Activated naive CD8-positive, alpha-beta T cell (primary cell): ENCODE results near the gene GJB2.
"Not testable (repeated sequence)": the region's sequence is repeated elsewhere in the genome, so short reads cannot be mapped to it uniquely, and the experiment has no call there.

Experiments used
- H3K27ac Mint-ChIP-seq: one replicate; pipeline ENCODE4 v1.8.0; 2021; ENCODE audit warnings: mixed read lengths
- H3K27me3 Mint-ChIP-seq: one replicate; pipeline ENCODE4 v1.8.0; 2021; ENCODE audit warnings: mixed read lengths
- H3K36me3 Mint-ChIP-seq: one replicate; pipeline ENCODE4 v1.8.0; 2021; ENCODE audit warnings: mixed read lengths
- H3K4me1 Mint-ChIP-seq: one replicate; pipeline ENCODE4 v1.8.0; 2021; ENCODE audit warnings: low read depth, mixed read lengths
- H3K4me3 Mint-ChIP-seq: one replicate; pipeline ENCODE4 v1.8.0; 2021; ENCODE audit warnings: mild to moderate bottlenecking, mixed read lengths
- H3K9me3 Mint-ChIP-seq: one replicate; pipeline ENCODE4 v1.8.0; 2021; ENCODE audit warnings: low read depth, mixed read lengths

Gene GJB2

DNA sequence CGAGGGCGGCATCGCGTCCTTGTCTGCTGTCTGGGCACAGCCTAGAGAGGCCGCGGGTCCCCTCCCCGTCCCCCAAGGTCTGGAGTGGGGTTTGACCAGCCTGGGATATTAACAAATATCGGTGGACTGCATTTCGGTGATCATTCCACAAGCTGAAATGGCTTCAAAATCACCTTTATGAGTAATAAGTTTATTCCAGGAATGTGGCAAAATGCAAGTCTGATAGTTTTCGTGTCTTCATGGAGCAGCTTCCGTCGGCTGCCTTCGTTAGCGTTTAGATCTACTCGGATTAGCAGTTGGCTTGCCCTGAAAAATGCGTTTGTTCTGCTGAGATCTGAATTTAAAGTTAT lies 30.8 kb downstream of the GJB2 start:
- H3K36me3 Mint-ChIP-seq, result no peaks in the 10 kb centered on the region
- H3K9me3 Mint-ChIP-seq, result no peaks in the 10 kb centered on the region
- H3K27ac Mint-ChIP-seq, result peak overlapping the region; percentile 41
- peak overlapping the region; percentile 85 for H3K4me3 Mint-ChIP-seq
- peaks cover 23% of the 10 kb centered on the region for H3K4me1 Mint-ChIP-seq
- peaks cover 2% of the 10 kb centered on the region for H3K27me3 Mint-ChIP-seq

DNA sequence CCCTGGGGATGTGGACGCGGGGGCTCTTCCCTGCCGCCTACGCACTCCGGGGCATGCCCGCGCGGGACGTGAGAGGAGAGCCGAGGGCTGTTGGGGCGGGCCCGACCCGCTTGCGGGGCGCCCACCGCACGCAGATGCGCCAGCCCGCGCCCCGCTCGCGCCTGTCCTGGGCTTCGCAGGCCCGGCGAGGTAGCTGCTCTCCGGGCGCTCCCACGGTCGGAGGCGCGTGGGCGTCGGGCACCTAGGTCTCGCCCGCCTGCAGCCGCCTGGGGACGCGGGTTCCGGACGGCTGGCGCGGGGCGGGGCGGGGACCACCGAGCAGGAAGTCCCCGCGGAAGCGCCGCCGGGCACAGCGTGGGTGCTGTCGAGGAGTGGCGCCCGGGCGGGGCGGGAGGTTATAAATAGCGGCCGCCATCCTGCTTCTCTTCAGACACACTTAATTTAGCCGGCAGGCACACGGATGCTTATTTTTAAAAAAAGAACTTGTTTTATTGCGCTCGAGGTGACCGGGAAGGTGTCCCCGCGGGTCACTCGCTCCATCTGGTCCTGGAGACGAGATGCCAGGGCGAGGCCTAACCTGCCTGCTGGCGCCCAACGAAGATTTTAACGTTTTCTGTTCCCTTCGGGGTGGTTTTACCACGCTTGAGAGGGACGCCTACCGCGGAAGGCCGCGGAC lies 31.3 kb downstream of the GJB2 start:
- peak overlapping the region; percentile 85 for H3K4me3 Mint-ChIP-seq
- H3K27ac Mint-ChIP-seq, result peak overlapping the region; percentile 41
- no peaks in the 10 kb centered on the region for H3K9me3 Mint-ChIP-seq
- no peaks in the 10 kb centered on the region for H3K36me3 Mint-ChIP-seq
- peaks cover 2% of the 10 kb centered on the region for H3K27me3 Mint-ChIP-seq
- peaks cover 23% of the 10 kb centered on the region for H3K4me1 Mint-ChIP-seq

DNA sequence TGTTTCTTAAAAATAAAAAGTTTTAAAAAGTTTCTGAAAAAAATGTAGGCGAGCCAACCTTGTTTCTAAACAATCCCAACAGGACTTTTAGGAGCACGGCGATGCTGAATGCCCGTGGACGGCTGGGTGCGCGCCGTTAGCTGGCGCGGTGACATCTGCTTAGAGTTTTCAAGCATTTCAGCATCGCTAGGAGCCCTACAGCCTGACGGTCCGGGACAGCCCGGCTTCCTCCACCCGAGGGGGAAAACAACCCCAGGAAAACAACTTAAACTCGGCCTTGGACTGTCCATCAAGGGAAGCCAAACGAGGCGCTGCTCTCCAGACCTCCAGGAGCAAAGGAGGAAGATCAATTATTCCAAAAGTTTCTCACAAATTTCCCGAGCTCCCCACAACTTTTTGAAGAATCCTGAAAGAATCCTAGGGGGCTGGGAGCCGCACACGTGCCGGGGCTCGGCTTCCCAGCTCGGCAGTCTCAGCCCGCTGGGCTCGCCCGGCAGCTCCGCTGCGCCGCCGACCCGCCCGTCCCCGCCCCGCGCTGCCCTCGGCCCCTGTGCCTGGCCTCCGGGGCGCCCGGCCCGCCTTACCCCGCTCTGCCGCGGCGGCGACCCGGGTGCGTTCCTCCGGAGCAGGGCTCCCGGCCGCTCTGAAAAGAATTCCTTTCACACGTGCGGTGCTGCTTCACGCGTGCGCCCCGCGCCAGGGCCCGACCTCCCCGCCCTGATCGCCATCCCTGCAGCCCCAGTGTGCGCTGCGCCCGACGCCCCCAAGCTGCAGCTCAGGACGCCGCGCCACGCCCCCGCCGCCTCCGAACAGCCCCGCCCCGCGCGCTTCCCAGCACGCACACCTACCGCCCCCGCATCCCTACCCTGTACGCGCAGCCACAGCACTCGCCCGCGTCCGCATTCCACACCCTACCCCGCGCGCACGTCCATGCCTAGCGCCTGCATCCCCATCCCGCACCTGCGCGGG lies 32.1 kb downstream of the GJB2 start, which contains the start of gene GJA3:
Gene GJA3 (minus strand): TSS at position 747 of the 969 bp plus-strand sequence. CDS start 17,764 bp downstream, outside the sequence.
- Mint-ChIP-seq H3K27ac (peak within 1 kb of the TSS; percentile 76), H3K4me3 (peak within 1 kb of the TSS; percentile 88), H3K27me3 (no peaks in the 10 kb centered on the region)

DNA sequence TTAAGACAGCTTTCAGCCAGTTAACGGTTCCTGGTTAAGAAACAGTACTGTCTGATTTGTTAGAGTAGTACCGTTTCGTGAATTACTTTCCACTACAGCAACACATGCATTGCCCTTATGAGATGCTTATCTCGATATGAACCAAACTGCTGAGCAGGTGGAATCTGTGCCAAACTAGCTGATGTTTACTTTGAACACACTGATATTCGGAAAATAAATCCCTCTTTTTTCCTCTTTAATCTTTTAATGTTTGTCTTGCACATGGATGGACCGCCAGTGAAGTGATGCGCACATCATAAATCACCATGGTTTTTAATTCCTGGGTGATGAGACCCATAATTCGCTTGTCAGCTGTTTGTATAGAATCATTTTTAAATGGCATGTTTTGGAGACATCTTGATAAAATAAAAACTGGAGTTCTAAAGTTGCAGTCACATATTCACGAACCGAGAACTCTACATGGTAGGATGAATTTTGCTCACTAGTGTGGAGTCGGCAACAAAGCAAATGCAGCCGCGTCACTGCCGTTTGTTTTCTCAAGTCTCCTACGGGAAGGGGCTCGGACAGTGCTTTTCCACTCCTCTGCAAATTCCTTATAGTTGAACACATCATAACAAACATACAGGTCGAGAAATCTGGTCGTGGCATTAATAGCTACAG lies 33.0 kb downstream of the GJB2 start:
- Mint-ChIP-seq H3K27ac (no peak overlapping the region), H3K9me3 (no peaks in the 10 kb centered on the region), H3K36me3 (no peaks in the 10 kb centered on the region), H3K4me1 (peaks cover 23% of the 10 kb centered on the region), H3K27me3 (no peaks in the 10 kb centered on the region), H3K4me3 (peak overlapping the region; percentile 88)

More for the DNA sequence above, 32.1 kb downstream of the GJB2 start, which contains the start of gene GJA3:
- H3K4me1 Mint-ChIP-seq, result peaks cover 23% of the 10 kb centered on the region
- H3K9me3 Mint-ChIP-seq, result no peaks in the 10 kb centered on the region
- H3K36me3 Mint-ChIP-seq, result no peaks in the 10 kb centered on the region

DNA sequence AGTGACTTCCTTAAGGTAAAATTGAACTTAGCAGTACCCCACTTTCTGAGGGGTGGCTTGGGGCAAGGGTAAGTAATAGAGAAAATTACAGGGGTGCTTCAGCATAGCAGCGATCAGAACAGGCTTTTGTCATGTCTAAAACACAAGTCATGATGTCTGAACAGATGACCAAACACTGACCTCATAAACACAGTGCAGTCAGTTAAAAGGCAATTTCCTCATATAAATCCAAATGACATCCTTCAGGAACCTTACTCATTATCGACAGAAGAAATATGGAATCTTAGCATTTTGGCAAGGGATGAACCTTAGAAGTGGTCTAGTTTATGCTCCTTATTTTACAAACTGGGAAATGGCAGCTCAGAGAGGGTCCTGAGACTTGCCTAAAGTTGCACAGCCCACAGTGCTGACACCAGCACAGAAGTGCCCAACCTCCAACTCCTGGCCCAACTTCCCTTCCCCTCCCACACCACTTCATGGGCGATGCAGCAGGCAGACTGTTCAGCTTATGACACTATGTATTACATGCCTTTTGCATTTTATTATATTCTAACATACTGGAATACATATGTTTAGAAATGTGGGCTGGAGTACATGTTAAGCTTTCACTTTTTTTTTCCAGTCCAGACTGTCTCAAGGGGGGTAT lies 35.5 kb downstream of the GJB2 start:
- no peaks in the 10 kb centered on the region for H3K36me3 Mint-ChIP-seq
- no peaks in the 10 kb centered on the region for H3K9me3 Mint-ChIP-seq
- no peaks in the 10 kb centered on the region for H3K27me3 Mint-ChIP-seq
- peaks cover 16% of the 10 kb centered on the region for H3K4me1 Mint-ChIP-seq
- H3K27ac Mint-ChIP-seq, result no peak overlapping the region
- no peak overlapping the region for H3K4me3 Mint-ChIP-seq

DNA sequence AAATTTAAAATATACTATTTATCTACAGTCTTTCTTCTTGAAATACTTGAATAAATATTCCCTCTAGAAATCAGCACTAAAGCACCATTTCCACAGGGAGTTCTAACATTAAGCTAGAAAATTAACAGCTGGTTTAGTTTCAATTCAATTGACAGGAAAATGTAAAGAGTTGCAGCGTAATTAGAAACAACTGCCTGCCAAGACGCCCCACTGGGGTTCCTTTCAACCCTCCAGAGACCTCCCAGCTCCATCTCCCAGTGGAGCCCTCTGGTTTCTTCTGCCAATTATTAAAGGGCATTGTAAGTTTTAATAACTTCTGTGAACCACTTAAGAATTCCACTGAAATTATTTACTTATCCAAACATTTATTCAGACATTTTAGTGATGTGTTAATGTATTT lies 36.0 kb downstream of the GJB2 start:
- H3K36me3 Mint-ChIP-seq, result no peaks in the 10 kb centered on the region
- H3K4me3 Mint-ChIP-seq, result no peak overlapping the region
- H3K27me3 Mint-ChIP-seq, result no peaks in the 10 kb centered on the region
- H3K27ac Mint-ChIP-seq, result no peak overlapping the region
- peaks cover 12% of the 10 kb centered on the region for H3K4me1 Mint-ChIP-seq
- H3K9me3 Mint-ChIP-seq, result no peaks in the 10 kb centered on the region

DNA sequence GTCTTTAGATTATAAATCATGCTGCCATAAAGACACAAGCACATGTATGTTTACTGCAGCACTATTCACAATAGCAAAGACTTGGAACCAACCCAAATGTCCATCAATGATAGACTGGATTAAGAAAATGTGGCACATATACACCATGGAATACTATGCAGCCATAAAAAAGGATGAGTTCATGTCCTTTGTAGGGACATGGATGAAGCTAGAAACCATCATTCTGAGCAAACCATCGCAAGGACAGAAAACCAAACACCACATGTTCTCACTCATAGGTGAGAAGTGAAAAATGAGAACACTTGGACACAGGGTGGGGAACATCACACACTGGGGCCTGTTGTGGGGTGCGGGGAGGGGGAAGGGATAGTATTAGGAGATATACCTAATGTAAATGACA lies 39.4 kb downstream of the GJB2 start:
- H3K4me1 Mint-ChIP-seq, H3K36me3 Mint-ChIP-seq, H3K27ac Mint-ChIP-seq, H3K4me3 Mint-ChIP-seq, H3K9me3 Mint-ChIP-seq, H3K27me3 Mint-ChIP-seq: not testable (repeated sequence)

DNA sequence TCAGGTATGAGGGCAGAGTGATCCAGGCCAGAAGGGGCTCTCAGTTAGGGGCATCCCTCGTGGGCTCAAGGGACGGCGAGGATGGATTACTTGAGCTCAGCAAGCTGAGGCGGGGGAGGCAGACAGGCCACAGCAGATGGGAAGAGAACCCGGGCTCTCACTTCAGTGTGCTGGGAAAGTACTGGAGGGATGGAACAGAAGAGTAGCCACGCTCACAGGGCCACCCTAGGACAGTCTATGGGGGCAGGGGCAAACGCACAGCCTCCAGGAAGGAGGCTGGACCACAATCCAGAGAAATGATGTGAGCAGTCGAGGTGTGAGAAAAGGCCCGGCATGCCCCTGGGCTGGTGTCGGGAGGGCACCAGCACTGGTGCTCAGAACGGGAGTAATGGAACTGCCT lies 41.1 kb downstream of the GJB2 start:
- no peaks in the 10 kb centered on the region for H3K4me1 Mint-ChIP-seq
- H3K9me3 Mint-ChIP-seq, result no peaks in the 10 kb centered on the region
- no peak overlapping the region for H3K4me3 Mint-ChIP-seq
- no peak overlapping the region for H3K27ac Mint-ChIP-seq
- H3K36me3 Mint-ChIP-seq, result no peaks in the 10 kb centered on the region
- no peaks in the 10 kb centered on the region for H3K27me3 Mint-ChIP-seq

DNA sequence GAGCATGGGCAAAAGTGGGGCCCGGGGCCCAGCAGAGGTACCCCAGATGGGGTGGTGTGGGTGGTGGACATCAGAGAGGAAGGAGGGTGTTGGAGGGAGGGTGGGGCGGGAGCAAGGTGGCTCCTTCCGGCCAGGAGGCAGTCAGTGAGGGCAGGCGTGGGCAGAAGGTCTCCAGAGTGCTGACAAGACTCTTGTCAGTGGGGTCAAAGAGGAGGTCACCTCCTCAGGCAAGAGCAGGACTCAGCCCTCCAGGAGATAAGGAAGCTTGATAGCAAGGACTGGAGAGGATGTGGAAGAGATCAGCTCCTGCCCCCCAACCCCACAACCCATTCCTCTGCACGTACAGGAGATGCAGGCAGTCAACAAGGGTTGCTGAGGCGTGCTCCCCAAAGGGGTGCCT lies 41.7 kb downstream of the GJB2 start:
- Mint-ChIP-seq H3K27ac (no peak overlapping the region), H3K9me3 (no peaks in the 10 kb centered on the region), H3K4me3 (no peak overlapping the region), H3K4me1 (no peaks in the 10 kb centered on the region), H3K36me3 (no peaks in the 10 kb centered on the region), H3K27me3 (no peaks in the 10 kb centered on the region)

DNA sequence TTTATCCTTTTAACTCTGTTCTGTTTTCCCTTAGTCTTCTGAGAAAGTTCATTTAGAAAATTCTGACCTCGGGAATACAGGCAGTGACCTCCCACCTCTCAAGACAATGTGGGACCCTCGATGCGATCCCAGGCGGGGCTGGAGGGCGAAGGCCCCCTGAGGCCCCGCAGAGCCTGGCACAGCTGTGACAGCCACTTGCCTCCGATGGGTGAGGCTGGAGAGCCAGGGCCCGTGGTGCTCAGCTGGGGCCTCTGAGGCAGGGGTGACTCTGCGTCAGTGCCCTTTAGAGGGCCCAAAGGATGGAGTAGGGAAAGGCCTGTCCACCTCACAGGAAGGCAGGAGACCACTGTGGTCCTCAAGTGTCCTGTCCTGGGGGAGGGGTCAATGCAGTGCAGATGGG lies 42.2 kb downstream of the GJB2 start:
- H3K4me1 Mint-ChIP-seq, result no peaks in the 10 kb centered on the region
- no peak overlapping the region for H3K4me3 Mint-ChIP-seq
- H3K9me3 Mint-ChIP-seq, result no peaks in the 10 kb centered on the region
- H3K27ac Mint-ChIP-seq, result no peak overlapping the region
- H3K36me3 Mint-ChIP-seq, result no peaks in the 10 kb centered on the region
- no peaks in the 10 kb centered on the region for H3K27me3 Mint-ChIP-seq

DNA sequence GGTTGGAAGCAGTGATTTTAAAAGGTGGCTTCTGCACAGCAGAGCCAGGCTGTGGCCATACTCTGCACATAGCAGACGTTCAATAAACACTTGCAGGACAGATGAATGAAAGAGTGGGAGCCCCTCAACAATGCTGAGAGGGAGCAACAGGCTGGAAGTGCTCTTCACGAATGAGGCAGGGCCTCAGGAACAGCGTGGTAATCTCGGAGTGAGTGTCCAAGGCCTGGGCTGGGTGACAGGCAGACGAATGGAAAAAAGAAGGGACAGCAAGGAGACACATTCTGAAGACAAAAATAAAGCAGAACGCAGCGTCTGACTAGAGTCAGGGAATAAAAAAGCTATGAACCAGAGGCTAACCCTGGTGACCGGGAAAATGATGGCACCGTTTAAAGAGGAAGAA lies 43.0 kb downstream of the GJB2 start:
- no peaks in the 10 kb centered on the region for H3K36me3 Mint-ChIP-seq
- H3K9me3 Mint-ChIP-seq, result no peaks in the 10 kb centered on the region
- no peaks in the 10 kb centered on the region for H3K4me1 Mint-ChIP-seq
- no peaks in the 10 kb centered on the region for H3K27me3 Mint-ChIP-seq
- no peak overlapping the region for H3K4me3 Mint-ChIP-seq
- no peak overlapping the region for H3K27ac Mint-ChIP-seq

DNA sequence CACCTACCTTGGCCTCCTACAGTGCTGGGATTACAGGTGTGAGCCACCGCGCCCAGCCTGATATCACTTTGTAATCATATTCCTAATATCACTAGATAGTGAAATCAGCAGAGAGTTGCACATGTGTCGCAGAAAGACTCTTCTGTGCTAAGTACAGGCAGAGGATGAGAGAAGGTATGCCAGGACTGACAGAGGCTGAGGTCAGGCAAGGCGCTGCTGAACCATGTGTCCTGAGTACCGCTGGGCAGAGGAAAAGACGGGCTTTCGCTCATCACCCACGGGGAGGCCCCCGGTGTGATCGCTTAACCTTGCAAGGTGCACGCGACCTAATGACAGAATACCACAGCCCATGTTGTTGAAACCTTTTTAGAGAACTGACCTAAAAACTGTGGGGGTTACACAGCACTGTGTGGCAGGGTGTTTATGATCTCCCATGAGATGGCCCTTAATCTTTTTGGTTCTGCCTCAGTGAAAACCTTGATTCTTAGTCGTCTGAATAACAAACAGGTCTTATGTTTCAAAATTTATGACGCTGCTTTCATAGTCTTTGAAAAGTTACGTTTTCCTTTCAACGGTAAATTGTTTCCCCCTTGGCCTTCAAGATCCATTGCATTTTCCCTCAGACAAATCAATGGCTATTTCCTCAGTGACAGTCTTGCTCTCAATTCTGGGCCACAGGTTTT lies 44.1 kb downstream of the GJB2 start:
- Mint-ChIP-seq H3K4me3 (no peak overlapping the region), H3K4me1 (no peaks in the 10 kb centered on the region), H3K27me3 (no peaks in the 10 kb centered on the region), H3K27ac (no peak overlapping the region), H3K36me3 (no peaks in the 10 kb centered on the region), H3K9me3 (no peaks in the 10 kb centered on the region)

DNA sequence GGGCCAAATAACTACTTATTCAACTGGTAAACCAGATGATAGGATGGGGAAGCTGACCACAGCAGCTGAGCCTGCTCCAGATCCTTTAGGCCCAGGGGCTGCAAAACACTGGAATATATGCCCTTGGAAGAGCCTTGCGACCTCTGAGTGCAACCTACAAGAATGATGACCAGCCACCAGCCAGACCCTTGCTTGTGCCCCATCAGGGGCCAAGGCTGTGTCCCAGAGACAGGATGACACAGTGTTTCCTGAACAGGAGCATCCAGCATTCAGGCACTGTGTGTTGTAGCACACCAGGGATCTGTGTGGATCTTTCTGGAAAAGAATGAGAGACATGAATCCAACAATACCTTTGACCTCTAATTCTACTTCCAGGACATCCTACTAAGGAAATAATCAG lies 46.4 kb downstream of the GJB2 start:
- no peak overlapping the region for H3K27ac Mint-ChIP-seq
- no peak overlapping the region for H3K4me3 Mint-ChIP-seq
- H3K9me3 Mint-ChIP-seq, result no peaks in the 10 kb centered on the region
- H3K4me1 Mint-ChIP-seq, result peaks cover 7% of the 10 kb centered on the region
- H3K36me3 Mint-ChIP-seq, result no peaks in the 10 kb centered on the region
- peaks cover 8% of the 10 kb centered on the region for H3K27me3 Mint-ChIP-seq

DNA sequence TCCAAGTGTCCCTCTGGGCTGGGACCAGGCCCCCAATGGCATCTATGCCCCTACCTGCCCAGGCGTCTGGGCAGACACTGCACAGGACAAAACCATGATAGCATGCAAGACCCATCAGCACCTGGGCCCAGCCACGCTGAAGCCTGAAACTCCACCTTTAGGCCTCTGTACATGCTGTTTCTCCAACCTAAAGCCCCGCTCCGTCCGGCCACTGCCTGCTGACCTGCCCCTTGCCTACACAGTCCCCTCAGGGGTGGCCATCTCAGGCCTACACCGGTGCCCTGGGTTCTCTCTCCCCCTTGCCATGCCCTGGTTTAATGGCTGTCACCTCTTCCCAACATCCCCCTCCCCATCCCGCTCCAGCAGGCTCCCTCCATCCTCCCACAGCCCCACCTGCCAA lies 47.2 kb downstream of the GJB2 start:
- Mint-ChIP-seq H3K4me3 (no peak overlapping the region), H3K36me3 (no peaks in the 10 kb centered on the region), H3K4me1 (peaks cover 9% of the 10 kb centered on the region), H3K27me3 (peaks cover 12% of the 10 kb centered on the region), H3K9me3 (no peaks in the 10 kb centered on the region), H3K27ac (no peak overlapping the region)
